SK-MEL-5 (cell line): ENCODE results near the gene PCTP. TPM values are rescaled to one million over a fixed set of nuclear protein-coding genes. Genes with fewer than 3 reads are reported as not detected.

Source experiments
- DNase-seq: peaks from one replicate; pipeline ENCODE4 v3.0.0-alpha.2; 2016; ENCODE audit warnings: low read depth, low spot score
- in situ Hi-C: cut with HindIII; loops from 2 replicates; pipeline ENCODE4 v1.10.0; 2016; ENCODE audit warnings: low sequenced_read_pairs, high pct_unique_total_duplicates, low pct_unique_long_range_greater_than_20kb
- polyA plus RNA-seq, 2 experiments: library from polyadenylated mRNA; depleted of rRNA; stranded (reverse); fragments of >200 nt; gene quantifications; 2 replicates each; pipeline ENCODE4 v1.2.3, GENCODE V29; 2015
- total RNA-seq: library from RNA; depleted of rRNA; stranded (reverse); fragments of >200 nt; shearing (Covaris generic); gene quantifications from 2 replicates; pipeline ENCODE4 v1.2.3, GENCODE V29; 2014; rRNA removed

The PCTP gene
- total RNA-seq, result 51.6 and 51.8 TPM in 2 replicates
- polyA plus RNA-seq (2015; cell fraction: cytosol; rRNA removed), result 54.4 and 59.5 TPM in 2 replicates
- polyA plus RNA-seq (2015; cell fraction: nucleus; rRNA removed), result 23.6 and 29.9 TPM in 2 replicates

GRCh38 chr17:55750750-55751657 lies at the start of gene PCTP:
Gene PCTP, plus strand, starts transcription at chr17:55751051. Its CDS starts 53 bp downstream, at chr17:55751104.
- in situ Hi-C loops, result no loop called here
- peak; percentile 96 for DNase-seq

- in situ Hi-C loops, result no loop called here
- DNase-seq, result no peak
Observed at GRCh38 chr17:55702150-55702549, 48.7 kb upstream of the PCTP start.

GRCh38 chr17:55704401-55704800 lies 46.5 kb upstream of the PCTP start:
- no peak for DNase-seq
- in situ Hi-C loops, result no loop called here

GRCh38 chr17:55705847-55706246 lies 45.0 kb upstream of the PCTP start:
- in situ Hi-C loops, result no loop called here

GRCh38 chr17:55706808-55707773 lies 43.8 kb upstream of the PCTP start:
- in situ Hi-C loops, result no loop called here
- DNase-seq, result no peak

More at GRCh38 chr17:55705847-55706246, 45.0 kb upstream of the PCTP start:
- no peak for DNase-seq

GRCh38 chr17:55708175-55708974 lies 42.5 kb upstream of the PCTP start:
- no peak for DNase-seq
- in situ Hi-C loops, result no loop called here

- no peak for DNase-seq
- in situ Hi-C loops, result no loop called here
Observed at GRCh38 chr17:55709440-55709839, 41.4 kb upstream of the PCTP start.

GRCh38 chr17:55709984-55710383 lies 40.9 kb upstream of the PCTP start:
- DNase-seq, result no peak
- in situ Hi-C loops, result no loop called here

- no peak for DNase-seq
- in situ Hi-C loops, result no loop called here
Observed at GRCh38 chr17:55710410-55710809, 40.4 kb upstream of the PCTP start.

- in situ Hi-C loops, result no loop called here
- no peak for DNase-seq
Observed at GRCh38 chr17:55710829-55711496, 39.9 kb upstream of the PCTP start.

- DNase-seq, result no peak
- in situ Hi-C loops, result no loop called here
Observed at GRCh38 chr17:55717432-55717831, 33.4 kb upstream of the PCTP start.

GRCh38 chr17:55717898-55718735 lies 32.7 kb upstream of the PCTP start:
- DNase-seq, result peak; percentile 88
- in situ Hi-C loops, result no loop called here

GRCh38 chr17:55720919-55721836 lies 29.7 kb upstream of the PCTP start:
- in situ Hi-C loops, result no loop called here
- DNase-seq, result no peak

GRCh38 chr17:55722016-55722736 lies 28.7 kb upstream of the PCTP start:
- DNase-seq, result no peak

More at GRCh38 chr17:55722016-55722736, 28.7 kb upstream of the PCTP start:
- in situ Hi-C loops, result no loop called here
